Muscle of arm (tissue), 14 donors: ENCODE results near the gene OTC. TPM values are rescaled to one million over a fixed set of nuclear protein-coding genes. Genes with fewer than 3 reads are reported as not detected.

Experiments
- DNase-seq: peaks from one replicate; pipeline ENCODE4 v3.0.0-alpha.2; 2013
- long read RNA-seq, 11 donors: transcript quantifications; one replicate each; lab custom pipeline, GENCODE V29; 2026
- polyA plus RNA-seq, 12 donors: library from polyadenylated mRNA; unstranded; fragments of 120-200 nt; gene quantifications; one replicate each; pipeline ENCODE4 v1.2.1, GENCODE V29; 2013; ENCODE audit not compliant: insufficient read length in 12 of 12

Gene OTC
- under 1 TPM in 6 of 12 donors, not detected in 6; 0.11 to 0.49 (median 0.16) TPM for polyA plus RNA-seq
- long read RNA-seq, donor 1, partial matches to known transcripts, result 0 of 2 reads
- long read RNA-seq, donor 1, other reads (novel, unspliced or antisense), result 0 of 2 reads
- long read RNA-seq, donor 2, result 0 reads
- long read RNA-seq, donor 3, result 0 reads
- long read RNA-seq, donor 4, result 0 reads
- long read RNA-seq, donor 5, result 0 reads
- long read RNA-seq, donor 6, result 0 reads
- long read RNA-seq, donor 7, result 0 reads
- long read RNA-seq, donor 8, result 0 reads
- long read RNA-seq, donor 9, result 0 reads
- long read RNA-seq, donor 10, result 0 reads
- long read RNA-seq, donor 11, result 0 reads

DNA sequence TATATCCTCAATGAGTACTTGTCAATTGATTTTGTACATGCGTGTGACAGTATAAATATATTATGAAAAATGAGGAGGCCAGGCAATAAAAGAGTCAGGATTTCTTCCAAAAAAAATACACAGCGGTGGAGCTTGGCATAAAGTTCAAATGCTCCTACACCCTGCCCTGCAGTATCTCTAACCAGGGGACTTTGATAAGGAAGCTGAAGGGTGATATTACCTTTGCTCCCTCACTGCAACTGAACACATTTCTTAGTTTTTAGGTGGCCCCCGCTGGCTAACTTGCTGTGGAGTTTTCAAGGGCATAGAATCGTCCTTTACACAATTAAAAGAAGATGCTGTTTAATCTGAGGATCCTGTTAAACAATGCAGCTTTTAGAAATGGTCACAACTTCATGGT is at the start of gene OTC:
TSS of gene OTC (plus strand) at position 243 of the 400 bp plus-strand sequence. CDS start at position 336, 93 bp downstream.
- no peak for DNase-seq

DNA sequence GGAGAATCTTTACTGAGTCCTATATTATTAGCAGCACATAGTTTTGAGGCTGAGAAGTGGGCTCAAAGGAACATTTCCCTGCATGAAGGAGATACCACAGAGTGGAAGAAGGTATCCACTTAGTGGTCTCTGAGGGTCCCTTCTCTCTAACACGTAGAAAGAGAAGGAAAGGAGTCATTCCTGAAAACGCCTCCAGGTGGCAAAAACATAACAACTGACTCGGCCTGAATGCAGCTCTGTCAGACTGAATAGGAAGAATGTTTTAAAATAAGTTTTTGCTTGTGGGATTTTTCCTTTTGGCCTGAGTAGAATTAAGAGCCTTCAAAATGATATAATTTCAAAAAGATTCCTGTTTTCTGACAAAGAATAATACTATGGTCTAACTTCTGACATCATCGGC is 48.4 kb upstream of the OTC start:
- no peak for DNase-seq

DNA sequence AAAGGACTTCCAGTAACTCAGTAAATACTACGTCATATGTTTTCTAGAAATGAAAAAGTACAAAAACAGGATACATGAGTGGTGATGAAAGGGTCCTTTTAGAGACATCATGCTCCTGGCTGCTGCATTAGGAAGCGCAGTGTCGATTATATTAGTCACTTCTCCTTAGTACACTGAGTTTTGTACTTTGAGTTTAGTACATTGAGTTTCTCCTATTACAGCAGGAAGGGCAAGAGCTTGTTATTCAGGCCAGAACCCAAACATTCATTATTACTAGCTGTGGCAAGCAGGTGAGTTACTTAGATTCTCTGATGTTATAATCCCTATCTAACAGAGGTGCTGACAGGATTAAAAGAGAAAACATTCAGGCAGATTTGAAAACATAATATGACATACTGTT is 46.4 kb upstream of the OTC start:
- DNase-seq, result no peak

GRCh38 chrX:38311743-38312142 is 40.7 kb upstream of the OTC start:
- DNase-seq, result no peak

- no peak for DNase-seq
Observed at GRCh38 chrX:38312436-38312835, 40.0 kb upstream of the OTC start.

- no peak for DNase-seq
Observed at GRCh38 chrX:38313190-38313589, 39.2 kb upstream of the OTC start.

- DNase-seq, result no peak
Observed at GRCh38 chrX:38315186-38315585, 37.2 kb upstream of the OTC start.

DNA sequence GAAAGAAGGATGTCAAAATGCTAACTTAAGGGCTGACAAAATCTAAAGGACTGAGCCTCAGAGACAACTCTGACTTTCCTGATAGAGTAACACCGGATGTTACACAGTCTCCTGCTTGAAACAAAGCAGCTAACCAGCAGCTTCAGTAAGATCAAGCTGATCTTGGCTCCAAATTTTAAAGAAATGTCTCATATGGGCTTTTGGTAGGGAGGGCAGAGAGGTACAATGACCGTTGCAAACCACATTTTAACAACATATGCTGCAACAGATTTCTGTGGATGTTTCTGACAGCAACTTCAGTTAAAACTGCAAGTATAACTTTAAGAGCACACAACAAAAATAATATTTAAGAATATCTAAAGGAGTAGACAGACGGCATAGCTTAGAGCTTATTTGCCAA is 34.2 kb upstream of the OTC start:
- no peak for DNase-seq

- DNase-seq, result no peak
Observed at GRCh38 chrX:38318606-38319005, 33.8 kb upstream of the OTC start.

GRCh38 chrX:38320819-38321218 is 31.6 kb upstream of the OTC start:
- DNase-seq, result no peak

- DNase-seq, result no peak
Observed at GRCh38 chrX:38326086-38326485, 26.3 kb upstream of the OTC start.

- peak; percentile 92 for DNase-seq
Observed at GRCh38 chrX:38327007-38327774, 25.2 kb upstream of the OTC start, which contains the start of gene RPGR. Gene RPGR (minus strand): TSS chrX:38327509. CDS start chrX:38327367, 142 bp downstream.

DNA sequence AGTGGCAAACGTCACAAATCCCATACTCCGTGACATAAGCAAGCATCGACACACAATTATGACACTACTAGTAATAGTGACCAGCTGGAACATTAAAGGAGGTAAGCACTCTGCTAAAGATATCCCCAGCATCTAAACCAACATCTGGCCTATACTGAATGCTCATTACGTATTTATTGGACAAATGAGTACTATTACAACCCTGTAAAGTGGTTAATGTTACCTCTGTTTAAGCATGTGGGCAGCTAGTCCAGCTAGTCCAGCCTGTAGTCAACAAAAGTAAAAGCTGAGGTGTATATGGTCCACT is 24.7 kb upstream of the OTC start:
- no peak for DNase-seq

DNA sequence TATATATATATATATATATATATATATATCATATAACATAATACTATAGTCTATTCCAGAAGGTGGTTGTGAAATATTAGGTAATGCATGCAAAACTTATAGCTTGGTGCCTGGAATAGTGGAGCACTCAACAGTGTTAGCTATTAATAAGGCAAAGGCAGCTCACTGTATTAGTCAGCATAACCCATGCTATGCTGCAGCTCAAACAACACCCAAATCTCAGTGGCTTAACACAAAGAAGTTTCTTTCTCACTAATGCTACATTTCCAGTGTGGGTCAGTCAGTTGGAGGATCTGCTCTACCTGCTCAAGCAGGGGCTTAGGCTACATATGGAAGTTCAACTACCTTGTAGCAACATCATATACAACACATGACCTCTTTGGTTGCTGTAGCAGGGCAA is 19.9 kb upstream of the OTC start:
- DNase-seq, result no peak

- no peak for DNase-seq
Observed at GRCh38 chrX:38335382-38335781, 17.0 kb upstream of the OTC start.

- DNase-seq, result no peak
Observed at GRCh38 chrX:38336538-38337240, 15.7 kb upstream of the OTC start.

GRCh38 chrX:38341442-38341841 is 11.0 kb upstream of the OTC start:
- no peak for DNase-seq

GRCh38 chrX:38342853-38343778 is 9.3 kb upstream of the OTC start:
- no peak for DNase-seq

- no peak for DNase-seq
Observed at GRCh38 chrX:38346150-38346549, 6.3 kb upstream of the OTC start.

GRCh38 chrX:38347136-38347535 is 5.3 kb upstream of the OTC start:
- no peak for DNase-seq

- DNase-seq, result no peak
Observed at GRCh38 chrX:38351346-38351745, 1.1 kb upstream of the OTC start.

GRCh38 chrX:38356401-38356800 is 4.0 kb downstream of the OTC start:
- DNase-seq, result no peak
